Measurements from ENCODE around the gene CCSER1.

- TF ChIP-seq EP300 (IDR thresholded peaks at IDR 0.05) (no peak), POLR2AphosphoS5 (IDR thresholded peaks at IDR 0.05) (no peak), CTCF (IDR thresholded peaks at IDR 0.05) (no peak)
Observed at GRCh38 chr4:90643156-90643555, 516.0 kb downstream of the CCSER1 start.

All from upper lobe of left lung (tissue), 4 donors.